GM12892 (cell line): ENCODE data around the gene PRKN.

Experiments used
- POLR2A ChIP-seq: IDR thresholded peaks from 2 replicates; pipeline ENCODE4 v1.6.1; 2011; ENCODE audit warnings: low read depth, low read length, control low read depth
- POLR2AphosphoS5 ChIP-seq: IDR thresholded peaks from 2 replicates; pipeline ENCODE4 v1.6.1; 2011; ENCODE audit warnings: low read depth, low read length, control low read depth
- TAF1 ChIP-seq: IDR thresholded peaks from 2 replicates; pipeline ENCODE4 v1.6.1; 2011; ENCODE audit warnings: low read depth, mild to moderate bottlenecking, control low read depth, low read length, borderline replicate concordance

- TF ChIP-seq POLR2AphosphoS5 (no peak), POLR2A (no peak), TAF1 (no peak)
Measured at GRCh38 chr6:162373868-162374267, 353.7 kb downstream of the PRKN start.
